NCI-H128 (cell line): Measurements from ENCODE around the gene OR6K2.
"Not testable (repeated sequence)": the region's sequence is repeated elsewhere in the genome, so short reads cannot be mapped to it uniquely, and the experiment has no call there.

ENCODE experiments used
- DNase-seq: peaks from one replicate; lab custom pipeline; 2025; ENCODE audit not compliant: unreplicated experiment; lab: John Stamatoyannopoulos, UW

Gene OR6K2

GRCh38 chr1:158700552-158700951, at the start of gene OR6K2:
OR6K2 (minus strand) TSS chr1:158700652; CDS start chr1:158700652, 0 bp downstream.
- DNase-seq, result no peak

GRCh38 chr1:158735848-158736247, 35.4 kb upstream of the OR6K2 start:
- no peak for DNase-seq

GRCh38 chr1:158732524-158732923, 32.1 kb upstream of the OR6K2 start:
- DNase-seq, result no peak

- no peak for DNase-seq
Measured at GRCh38 chr1:158731707-158732106, 31.3 kb upstream of the OR6K2 start.

- DNase-seq, result no peak
Measured at GRCh38 chr1:158730453-158730852, 30.0 kb upstream of the OR6K2 start.

GRCh38 chr1:158728510-158729225, 28.2 kb upstream of the OR6K2 start:
- no peak for DNase-seq

- DNase-seq, result no peak
Measured at GRCh38 chr1:158724442-158724841, 24.0 kb upstream of the OR6K2 start.

- DNase-seq, result no peak
Measured at GRCh38 chr1:158720620-158721019, 20.2 kb upstream of the OR6K2 start, which contains the start of gene OR6K3. OR6K3 (minus strand) TSS chr1:158720720; CDS start chr1:158718115, 2,605 bp downstream.

GRCh38 chr1:158719664-158720063, 19.2 kb upstream of the OR6K2 start:
- no peak for DNase-seq

GRCh38 chr1:158717344-158717743, 16.9 kb upstream of the OR6K2 start:
- no peak for DNase-seq

GRCh38 chr1:158716335-158716734, 15.9 kb upstream of the OR6K2 start:
- no peak for DNase-seq

- no peak for DNase-seq
Measured at GRCh38 chr1:158714754-158715153, 14.3 kb upstream of the OR6K2 start.

- no peak for DNase-seq
Measured at GRCh38 chr1:158711098-158711497, 10.6 kb upstream of the OR6K2 start.

GRCh38 chr1:158706096-158706495, 5.6 kb upstream of the OR6K2 start:
- no peak for DNase-seq

GRCh38 chr1:158694596-158694995, 5.9 kb downstream of the OR6K2 start:
- no peak for DNase-seq

- DNase-seq, result no peak
Measured at GRCh38 chr1:158692356-158692755, 8.1 kb downstream of the OR6K2 start.

- DNase-seq, result no peak
Measured at GRCh38 chr1:158691907-158692306, 8.5 kb downstream of the OR6K2 start.

- not testable (repeated sequence) for DNase-seq
Measured at GRCh38 chr1:158691149-158691548, 9.3 kb downstream of the OR6K2 start.

GRCh38 chr1:158689875-158690274, 10.6 kb downstream of the OR6K2 start:
- DNase-seq, result no peak

- no peak for DNase-seq
Measured at GRCh38 chr1:158689110-158689509, 11.3 kb downstream of the OR6K2 start.

GRCh38 chr1:158688343-158688742, 12.1 kb downstream of the OR6K2 start:
- DNase-seq, result not testable (repeated sequence)

GRCh38 chr1:158687037-158687436, 13.4 kb downstream of the OR6K2 start:
- DNase-seq, result no peak
